HG02852 (cell line): ENCODE data around the gene FOXL2NB.

Experiments used
- ATAC-seq: cut with Tn5 transposase; IDR thresholded peaks from one replicate; pipeline ENCODE4 v1.9.1; 2021; ENCODE audit warnings: mild to moderate bottlenecking, moderate library complexity; ENCODE audit not compliant: unreplicated experiment

Gene FOXL2NB

GRCh38 chr3:138944929-138945708, 1.9 kb upstream of the FOXL2NB start:
- ATAC-seq: no peak

- ATAC-seq: no peak
These were observed 1.0 kb upstream of the FOXL2NB start for GRCh38 chr3:138945709-138946662.

- ATAC-seq: no peak
These were observed 591 bp downstream of the FOXL2NB start for GRCh38 chr3:138947495-138948121.

- no peak for ATAC-seq
These were observed 1.5 kb downstream of the FOXL2NB start for GRCh38 chr3:138948371-138949001.

- no peak for ATAC-seq
These were observed 2.0 kb downstream of the FOXL2NB start for GRCh38 chr3:138949002-138949418.

- no peak for ATAC-seq
These were observed 2.5 kb downstream of the FOXL2NB start for GRCh38 chr3:138949445-138950005.

GRCh38 chr3:138950006-138950644, 3.1 kb downstream of the FOXL2NB start:
- ATAC-seq: no peak

GRCh38 chr3:138950701-138951100, 3.7 kb downstream of the FOXL2NB start:
- no peak for ATAC-seq

GRCh38 chr3:138960417-138960852, 13.4 kb downstream of the FOXL2NB start:
- ATAC-seq: no peak

- no peak for ATAC-seq
These were observed 16.0 kb downstream of the FOXL2NB start for GRCh38 chr3:138962854-138963560.

- ATAC-seq: no peak
These were observed 17.2 kb downstream of the FOXL2NB start for GRCh38 chr3:138964264-138964663.

- no peak for ATAC-seq
These were observed 17.9 kb downstream of the FOXL2NB start for GRCh38 chr3:138964923-138965322.

- ATAC-seq: no peak
These were observed 24.8 kb downstream of the FOXL2NB start for GRCh38 chr3:138971766-138972320.

- ATAC-seq: no peak
These were observed 25.9 kb downstream of the FOXL2NB start for GRCh38 chr3:138972941-138973340.

GRCh38 chr3:138974462-138974861, 27.4 kb downstream of the FOXL2NB start:
- no peak for ATAC-seq

GRCh38 chr3:138975351-138975750, 28.3 kb downstream of the FOXL2NB start:
- no peak for ATAC-seq

GRCh38 chr3:138976047-138976446, 29.0 kb downstream of the FOXL2NB start:
- ATAC-seq: no peak

GRCh38 chr3:138984816-138985215, 37.8 kb downstream of the FOXL2NB start:
- no peak for ATAC-seq

- ATAC-seq: no peak
These were observed 38.9 kb downstream of the FOXL2NB start for GRCh38 chr3:138985932-138986331.
